Smooth muscle cell (in vitro differentiated cells): Measurements from ENCODE around the gene C19orf12. TPM values are rescaled to one million over a fixed set of nuclear protein-coding genes. Genes with fewer than 3 reads are reported as not detected.

Experiments
- DNase-seq: peaks from one replicate; lab custom pipeline; 2025; ENCODE audit not compliant: unreplicated experiment; lab: John Stamatoyannopoulos, UW
- H2AFZ ChIP-seq: fragments of 200-600 bp; sonication (generic); 2 replicates; pipeline ENCODE4 v1.6.0; 2016; ENCODE audit warnings: antibody characterized with exemption, low read depth, mild to moderate bottlenecking
- H3F3A ChIP-seq: fragments of 200-600 bp; sonication (generic); 2 replicates; pipeline ENCODE4 v1.6.0; 2017; ENCODE audit warnings: antibody characterized with exemption, low read depth
- H3K27ac ChIP-seq: fragments of 200-600 bp; sonication (generic); 2 replicates; pipeline ENCODE4 v1.5.1; 2016; ENCODE audit warnings: low read depth, mild to moderate bottlenecking
- H3K27me3 ChIP-seq: fragments of 200-600 bp; sonication (generic); 2 replicates; pipeline ENCODE4 v1.6.1; 2016; ENCODE audit warnings: low read depth, mild to moderate bottlenecking
- H3K36me3 ChIP-seq: fragments of 200-600 bp; sonication (generic); 2 replicates; pipeline ENCODE4 v1.5.1; 2016; ENCODE audit warnings: low read depth
- H3K4me1 ChIP-seq: fragments of 200-600 bp; sonication (generic); 2 replicates; pipeline ENCODE4 v1.5.1; 2016; ENCODE audit warnings: low read depth
- H3K4me2 ChIP-seq: fragments of 200-600 bp; sonication (generic); 2 replicates; pipeline ENCODE4 v1.6.0; 2016; ENCODE audit warnings: mild to moderate bottlenecking
- H3K4me3 ChIP-seq: fragments of 200-600 bp; sonication (generic); 2 replicates; pipeline ENCODE4 v1.5.1; 2016; ENCODE audit warnings: mild to moderate bottlenecking
- H3K79me2 ChIP-seq: fragments of 200-600 bp; sonication (generic); 2 replicates; pipeline ENCODE4 v1.6.0; 2016; ENCODE audit warnings: low read depth, mild to moderate bottlenecking
- H3K9ac ChIP-seq: fragments of 200-600 bp; sonication (generic); 2 replicates; pipeline ENCODE4 v1.6.0; 2016; ENCODE audit warnings: low read depth
- H3K9me3 ChIP-seq: fragments of 200-600 bp; sonication (generic); replicated peaks from 2 replicates; pipeline ENCODE4 v1.5.1; 2016; ENCODE audit warnings: low read depth
- H4K20me1 ChIP-seq: fragments of 200-600 bp; sonication (generic); 2 replicates; pipeline ENCODE4 v1.6.0; 2016; ENCODE audit warnings: low read depth
- CTCF ChIP-seq: fragments of 200-600 bp; sonication (generic); IDR thresholded peaks from 2 replicates; pipeline ENCODE4 v1.5.1; 2017; ENCODE audit warnings: borderline replicate concordance, mild to moderate bottlenecking, antibody characterized with exemption; ENCODE audit not compliant: insufficient read depth, poor library complexity, severe bottlenecking
- WGBS: methylation state at CpG from one replicate; pipeline ENCODE4 v1.1.7; 2016; ENCODE audit warnings: low lambda C conversion rate; 5-methylcytosine and 5-hydroxymethylcytosine counted together
- polyA plus RNA-seq: library from polyadenylated mRNA; unstranded; fragments of >200 nt; fragmentation: Nextera tagmentation; extraction: Ambion mirVana; gene quantifications from 2 replicates; pipeline ENCODE4 v1.2.1, GENCODE V29; 2016
- total RNA-seq: library from RNA; depleted of rRNA; stranded (reverse); fragments of >200 nt; gene quantifications from 2 replicates; pipeline ENCODE4 v1.2.3, GENCODE V29; 2014

The C19orf12 gene
- total and polyA plus RNA-seq, 2 experiments from 2014 or later, result 22.7 to 30.0 TPM

DNA sequence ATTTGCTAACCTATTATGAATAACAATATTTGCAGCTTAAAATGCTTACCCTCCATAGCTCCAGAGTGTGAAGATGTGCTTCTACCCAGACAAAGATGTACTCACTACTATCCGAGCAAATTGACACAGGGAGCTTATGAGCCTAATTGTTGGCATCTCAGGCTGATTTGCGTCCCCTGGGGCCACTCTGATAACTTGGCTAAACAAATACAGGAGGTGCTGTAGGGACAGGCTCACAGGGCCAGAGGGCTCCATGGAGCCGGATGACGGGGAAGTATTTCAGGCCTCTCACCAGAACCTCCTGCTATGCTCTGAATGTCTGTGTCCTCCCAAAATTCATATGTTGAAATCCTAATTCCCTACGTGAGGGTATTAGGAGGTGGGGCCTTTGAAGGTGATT, 26.7 kb upstream of the C19orf12 start:
- no peak overlapping the region for H2AFZ ChIP-seq
- H3K27ac ChIP-seq, result no peak overlapping the region
- WGBS, result 70% methylated on average over 5 of the region's 5 CpGs
- H3K4me2 ChIP-seq, result no peak overlapping the region
- H3K9me3 ChIP-seq, result no peaks in the 10 kb centered on the region
- no peak for TF ChIP-seq CTCF
- no peaks in the 10 kb centered on the region for H3K79me2 ChIP-seq
- no peaks in the 10 kb centered on the region for H3K36me3 ChIP-seq
- H3K4me1 ChIP-seq, result no peaks in the 10 kb centered on the region
- no peaks in the 10 kb centered on the region for H4K20me1 ChIP-seq
- no peak overlapping the region for H3K4me3 ChIP-seq
- no peaks in the 10 kb centered on the region for H3F3A ChIP-seq
- H3K27me3 ChIP-seq, result peaks cover 10% of the 10 kb centered on the region
- no peak for DNase-seq
- no peak overlapping the region for H3K9ac ChIP-seq

DNA sequence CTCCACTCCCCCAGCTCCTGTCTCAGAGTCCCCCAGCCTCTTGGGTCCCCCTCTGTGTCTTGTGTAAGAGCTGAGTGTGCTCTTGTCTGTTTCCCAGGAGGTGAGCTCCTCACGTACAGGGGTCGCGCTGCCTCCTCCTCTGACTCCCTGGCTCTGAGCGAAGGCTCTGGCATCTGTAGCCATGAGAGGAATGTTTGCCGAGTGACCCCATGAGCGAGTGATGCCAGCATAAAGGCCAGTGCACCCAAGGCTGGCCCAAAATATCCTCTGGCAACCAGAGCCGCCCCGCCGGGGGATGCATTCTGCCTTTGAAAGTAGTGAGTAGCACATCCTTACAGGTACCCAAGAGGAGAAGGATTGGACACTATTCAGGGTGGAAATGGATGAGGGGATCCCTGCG, 26.2 kb upstream of the C19orf12 start:
- no peak overlapping the region for H3K4me3 ChIP-seq
- no peak overlapping the region for H2AFZ ChIP-seq
- TF ChIP-seq CTCF, result no peak
- no peaks in the 10 kb centered on the region for H3K9me3 ChIP-seq
- H3F3A ChIP-seq, result no peaks in the 10 kb centered on the region
- no peak overlapping the region for H3K9ac ChIP-seq
- H3K36me3 ChIP-seq, result no peaks in the 10 kb centered on the region
- H3K27me3 ChIP-seq, result peaks cover 10% of the 10 kb centered on the region
- WGBS, result 90% methylated on average over 10 of the region's 10 CpGs
- H3K79me2 ChIP-seq, result no peaks in the 10 kb centered on the region
- H4K20me1 ChIP-seq, result no peaks in the 10 kb centered on the region
- H3K4me1 ChIP-seq, result no peaks in the 10 kb centered on the region
- no peak overlapping the region for H3K27ac ChIP-seq
- H3K4me2 ChIP-seq, result no peak overlapping the region
- no peak for DNase-seq

GRCh38 chr19:29737461-29738000, 22.5 kb upstream of the C19orf12 start:
- H4K20me1 ChIP-seq, result no peaks in the 10 kb centered on the region
- no peaks in the 10 kb centered on the region for H3K79me2 ChIP-seq
- DNase-seq, result no peak

More at GRCh38 chr19:29737461-29738000, 22.5 kb upstream of the C19orf12 start:
- no peak overlapping the region for H3K27ac ChIP-seq
- no peak overlapping the region for H2AFZ ChIP-seq
- no peaks in the 10 kb centered on the region for H3F3A ChIP-seq
- 89% methylated on average over 11 of the region's 11 CpGs for WGBS
- no peak overlapping the region for H3K4me3 ChIP-seq
- peaks cover 37% of the 10 kb centered on the region for H3K27me3 ChIP-seq
- H3K9ac ChIP-seq, result no peak overlapping the region
- H3K36me3 ChIP-seq, result no peaks in the 10 kb centered on the region
- no peaks in the 10 kb centered on the region for H3K4me1 ChIP-seq
- TF ChIP-seq CTCF, result no peak
- H3K4me2 ChIP-seq, result no peak overlapping the region
- no peaks in the 10 kb centered on the region for H3K9me3 ChIP-seq
